GM12875 (cell line): ENCODE results near the gene TUBB2B.

Experiments used
- H3K4me3 ChIP-seq: one replicate; pipeline ENCODE4 v1.5.1; 2011; ENCODE audit warnings: low read depth, low read length, control low read depth
- TF ChIP-seq, protein P1 (sequence below): IDR thresholded peaks from 2 replicates; pipeline ENCODE4 v1.5.1; 2011; ENCODE audit warnings: low read depth, mild to moderate bottlenecking, control low read depth, inconsistent platforms, low read length, moderate library complexity, borderline replicate concordance; ENCODE audit not compliant: insufficient read depth

The TUBB2B gene

DNA sequence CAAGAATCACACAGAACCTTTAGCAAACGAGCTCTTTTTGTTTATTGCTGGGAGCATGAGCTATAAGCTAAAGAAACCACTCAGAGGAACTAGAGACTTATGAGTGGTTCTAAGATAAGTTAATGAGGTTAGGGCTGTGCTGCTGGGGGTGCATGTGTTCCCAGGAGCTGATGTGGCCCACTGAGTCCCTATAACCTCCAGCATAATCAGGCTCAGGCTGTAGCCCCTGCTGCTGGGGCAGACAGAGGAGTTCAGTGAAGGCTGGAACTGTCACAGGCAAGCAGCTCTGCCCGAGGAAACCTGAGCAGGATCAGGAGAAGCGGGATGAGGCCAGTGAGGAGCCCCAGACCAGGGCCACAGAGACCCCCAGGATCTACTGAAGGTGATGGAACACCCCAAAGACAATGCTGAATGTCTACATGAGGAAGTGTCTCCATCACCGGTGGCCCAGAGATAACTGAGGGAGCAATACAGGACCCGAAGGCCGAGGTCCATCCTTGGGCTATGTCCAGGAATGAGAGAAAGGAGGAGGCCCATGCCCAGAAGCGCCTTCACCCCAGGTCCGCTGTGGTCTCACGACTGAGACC, 17.3 kb downstream of the TUBB2B start:
- TF ChIP-seq, protein P1, sequence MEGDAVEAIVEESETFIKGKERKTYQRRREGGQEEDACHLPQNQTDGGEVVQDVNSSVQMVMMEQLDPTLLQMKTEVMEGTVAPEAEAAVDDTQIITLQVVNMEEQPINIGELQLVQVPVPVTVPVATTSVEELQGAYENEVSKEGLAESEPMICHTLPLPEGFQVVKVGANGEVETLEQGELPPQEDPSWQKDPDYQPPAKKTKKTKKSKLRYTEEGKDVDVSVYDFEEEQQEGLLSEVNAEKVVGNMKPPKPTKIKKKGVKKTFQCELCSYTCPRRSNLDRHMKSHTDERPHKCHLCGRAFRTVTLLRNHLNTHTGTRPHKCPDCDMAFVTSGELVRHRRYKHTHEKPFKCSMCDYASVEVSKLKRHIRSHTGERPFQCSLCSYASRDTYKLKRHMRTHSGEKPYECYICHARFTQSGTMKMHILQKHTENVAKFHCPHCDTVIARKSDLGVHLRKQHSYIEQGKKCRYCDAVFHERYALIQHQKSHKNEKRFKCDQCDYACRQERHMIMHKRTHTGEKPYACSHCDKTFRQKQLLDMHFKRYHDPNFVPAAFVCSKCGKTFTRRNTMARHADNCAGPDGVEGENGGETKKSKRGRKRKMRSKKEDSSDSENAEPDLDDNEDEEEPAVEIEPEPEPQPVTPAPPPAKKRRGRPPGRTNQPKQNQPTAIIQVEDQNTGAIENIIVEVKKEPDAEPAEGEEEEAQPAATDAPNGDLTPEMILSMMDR: no peak
- H3K4me3 ChIP-seq: no peak overlapping the region

DNA sequence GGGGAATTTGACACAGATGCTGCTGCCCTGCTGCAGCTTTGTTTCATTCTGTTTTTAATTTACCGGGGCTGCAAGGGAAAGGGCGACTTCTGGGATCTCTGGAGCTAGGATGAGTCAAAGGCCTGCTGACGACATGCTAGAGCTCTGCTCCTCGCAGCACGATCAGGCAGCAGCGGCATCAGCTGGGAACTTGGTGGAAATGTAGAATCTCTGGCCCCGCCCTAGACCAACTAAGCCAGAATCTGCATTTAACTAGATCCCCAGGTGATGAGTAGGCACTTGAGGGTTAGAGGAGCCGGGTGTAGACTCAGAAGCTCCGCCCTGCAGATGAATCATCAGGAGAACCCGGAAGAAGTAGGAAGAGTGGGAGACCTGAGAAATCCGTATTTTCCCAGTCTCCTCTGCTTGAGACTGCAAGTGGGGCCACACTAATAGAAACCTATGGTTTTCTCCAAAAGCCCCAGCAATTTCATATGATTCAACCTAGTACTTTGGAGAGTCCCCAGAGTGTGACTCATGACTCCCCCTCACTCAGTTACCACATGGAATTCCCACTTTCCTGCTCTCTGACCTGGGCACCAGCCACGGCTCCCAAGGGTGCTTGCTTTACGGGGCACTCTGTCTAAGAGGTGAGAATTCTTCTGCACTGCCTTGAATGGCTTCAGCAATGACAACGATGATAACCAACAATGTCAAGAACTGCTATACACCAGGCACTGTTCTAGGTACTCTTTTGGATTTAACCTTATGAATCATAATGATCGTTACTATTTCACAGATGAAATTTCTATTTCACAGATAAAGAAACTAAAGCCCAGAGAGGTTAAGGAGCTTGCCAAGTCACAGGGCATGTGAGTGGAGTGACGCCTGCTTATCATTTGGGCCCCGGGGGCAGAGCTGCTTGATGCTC, 18.1 kb downstream of the TUBB2B start:
- TF ChIP-seq, protein P1: no peak
- H3K4me3 ChIP-seq: no peak overlapping the region

DNA sequence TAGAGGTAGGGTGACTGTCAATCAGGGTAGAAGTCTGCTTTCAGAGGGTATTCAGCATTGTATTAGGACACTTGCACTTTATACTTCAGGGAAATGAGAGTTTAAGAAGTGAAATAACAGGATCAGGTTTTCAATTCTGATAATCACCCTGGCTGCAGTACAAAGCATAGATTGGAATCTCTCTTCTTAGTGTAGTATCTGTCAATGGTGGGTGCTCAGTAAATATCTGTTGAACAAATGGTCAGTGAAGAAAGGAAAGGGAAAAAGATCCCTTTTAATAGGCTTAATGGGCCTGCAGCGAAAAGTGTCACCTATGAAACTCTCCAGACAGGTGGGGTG, 18.7 kb downstream of the TUBB2B start:
- TF ChIP-seq, protein P1: no peak
- H3K4me3 ChIP-seq: no peak overlapping the region

DNA sequence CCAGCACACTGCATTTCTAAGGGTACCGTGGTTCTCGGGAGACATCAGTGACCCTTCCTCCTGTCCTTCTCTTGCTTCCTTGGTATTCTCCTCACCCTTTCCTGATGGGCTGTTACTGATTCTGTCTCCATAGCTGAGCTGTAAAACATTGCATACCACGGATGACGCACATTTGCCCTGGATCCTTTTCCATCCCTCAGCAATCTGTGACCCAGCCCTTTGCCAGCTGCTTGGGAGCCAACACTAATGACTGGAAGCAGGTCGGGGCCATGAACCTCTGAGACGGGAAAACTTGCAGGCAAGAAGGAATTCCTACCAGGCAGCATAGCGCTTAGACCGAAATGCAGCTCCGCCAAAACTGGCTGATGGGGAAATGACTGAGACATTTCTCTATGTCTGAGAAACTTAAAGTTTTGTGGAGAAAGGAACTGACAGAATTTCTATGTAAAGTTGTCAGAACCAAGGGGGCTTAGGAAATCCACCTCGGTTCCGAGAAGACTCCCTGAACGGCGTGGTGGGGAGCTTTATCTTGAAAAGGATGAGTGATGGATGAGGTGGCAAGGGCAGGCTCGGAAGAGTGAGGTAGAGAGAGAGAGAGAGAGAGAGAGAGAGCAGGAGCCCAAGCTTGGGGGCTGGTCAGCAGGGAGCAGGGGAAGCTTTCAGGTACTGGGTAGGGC, 19.2 kb downstream of the TUBB2B start:
- TF ChIP-seq, protein P1: no peak
- no peak overlapping the region for H3K4me3 ChIP-seq

DNA sequence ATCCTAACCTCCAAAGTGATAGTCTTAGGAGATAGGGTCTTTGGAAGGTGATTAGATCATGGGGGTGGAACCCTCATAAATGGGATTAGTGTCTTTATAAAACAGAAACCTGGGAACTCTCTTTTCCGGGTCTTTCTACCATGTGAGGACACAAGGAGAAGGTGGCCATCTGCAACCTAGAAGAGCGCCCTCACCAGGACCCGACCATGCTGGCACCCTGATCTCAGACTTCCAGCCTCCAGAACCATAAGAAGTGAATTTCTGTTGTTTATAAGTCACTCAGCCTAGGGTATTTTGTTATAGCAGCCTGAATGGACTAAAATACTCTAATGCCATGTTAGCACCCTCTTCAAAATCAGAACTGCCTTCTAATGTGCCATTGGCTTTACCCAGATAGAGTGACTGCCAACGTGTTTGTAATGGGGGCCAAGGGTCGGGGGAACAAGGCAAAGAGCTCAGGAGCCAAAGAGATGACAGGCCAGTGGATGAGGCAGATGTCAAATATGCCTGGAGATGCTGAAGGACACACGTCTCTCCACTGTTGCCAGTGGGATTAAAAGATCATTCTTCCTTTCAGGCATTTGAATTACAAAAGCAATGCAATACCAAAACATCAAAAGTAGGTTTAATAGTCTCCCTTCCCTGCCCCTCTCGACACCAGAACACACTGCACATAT, 21.0 kb downstream of the TUBB2B start:
- no peak overlapping the region for H3K4me3 ChIP-seq
- TF ChIP-seq, protein P1: no peak

DNA sequence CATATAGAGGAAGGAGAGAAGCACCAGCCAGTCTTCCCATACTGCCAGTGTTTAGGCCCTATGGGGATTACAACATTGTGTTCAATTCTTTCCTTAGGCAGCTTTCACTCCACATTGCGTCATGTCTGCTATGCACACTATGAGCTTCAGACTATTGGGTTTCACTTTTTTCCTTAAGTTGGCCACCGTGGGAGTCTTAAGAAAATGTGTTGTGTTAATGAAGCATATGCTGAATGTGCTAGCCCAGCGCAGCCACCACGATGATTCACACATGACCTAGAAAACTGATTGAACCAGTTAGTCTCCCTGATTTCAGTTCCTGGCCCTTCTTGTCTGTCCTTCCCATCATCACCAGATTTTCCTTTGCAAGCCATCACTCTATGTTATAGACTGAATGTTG, 21.5 kb downstream of the TUBB2B start:
- H3K4me3 ChIP-seq: no peak overlapping the region
- TF ChIP-seq, protein P1: no peak
